ENCODE results near the gene CNTN4. TPM values are rescaled to one million over a fixed set of nuclear protein-coding genes. Genes with fewer than 3 reads are reported as not detected.
"Not testable (repeated sequence)": the region's sequence is repeated elsewhere in the genome, so short reads cannot be mapped to it uniquely, and the experiment has no call there.

CNTN4 gene
- total RNA-seq, 2 experiments from 2014 or later, result not detected

GRCh38 chr3:2526926-2527325, 428.3 kb downstream of the CNTN4 start:
- Mint-ChIP-seq H3K36me3 (ENCODE audit: low read depth) (no peaks in the 10 kb centered on the region), H3K4me1 (ENCODE audit: low read depth) (no peaks in the 10 kb centered on the region), H3K27me3 (no peaks in the 10 kb centered on the region), H3K4me3 (no peak overlapping the region), H3K27ac (no peak overlapping the region), H3K9me3 (no peaks in the 10 kb centered on the region)
- DNase-seq, result no peak
- POLR2A ChIA-PET, result no interaction called here
- CTCF ChIA-PET, result no interaction called here
- TF ChIP-seq CTCF (IDR thresholded peaks at IDR 0.05), result no peak
- intact Hi-C loops (cut with micrococcal nuclease), result no loop called here
- no peak for ATAC-seq

- ATAC-seq; H3K27ac Mint-ChIP-seq; H3K27me3 Mint-ChIP-seq; CTCF ChIA-PET; H3K4me3 Mint-ChIP-seq; DNase-seq; H3K9me3 Mint-ChIP-seq; H3K4me1 Mint-ChIP-seq (ENCODE audit: low read depth); H3K36me3 Mint-ChIP-seq (ENCODE audit: low read depth); POLR2A ChIA-PET; intact Hi-C loops (cut with micrococcal nuclease): not testable (repeated sequence)
Measured at GRCh38 chr3:2527328-2527727, 428.7 kb downstream of the CNTN4 start.

- H3K4me3 Mint-ChIP-seq; ATAC-seq; H3K27me3 Mint-ChIP-seq; H3K4me1 Mint-ChIP-seq (ENCODE audit: low read depth); H3K36me3 Mint-ChIP-seq (ENCODE audit: low read depth); POLR2A ChIA-PET; H3K9me3 Mint-ChIP-seq; DNase-seq; intact Hi-C loops (cut with micrococcal nuclease); H3K27ac Mint-ChIP-seq; CTCF ChIA-PET: not testable (repeated sequence)
Measured at GRCh38 chr3:2534767-2535166, 436.1 kb downstream of the CNTN4 start.

- ChIA-PET POLR2A (no interaction called here), CTCF (no interaction called here)
- Mint-ChIP-seq H3K4me1 (ENCODE audit: low read depth) (no peaks in the 10 kb centered on the region), H3K4me3 (no peak overlapping the region), H3K9me3 (peaks cover 5% of the 10 kb centered on the region), H3K36me3 (ENCODE audit: low read depth) (no peaks in the 10 kb centered on the region), H3K27ac (no peak overlapping the region), H3K27me3 (no peaks in the 10 kb centered on the region)
- intact Hi-C loops (cut with micrococcal nuclease), result no loop called here
- ATAC-seq (no peak), DNase-seq (no peak)
- no peak for TF ChIP-seq CTCF (IDR thresholded peaks at IDR 0.05)
Measured at GRCh38 chr3:2535206-2535605, 436.5 kb downstream of the CNTN4 start.

- no peak for DNase-seq
- intact Hi-C loops (cut with micrococcal nuclease), result no loop called here
- Mint-ChIP-seq H3K36me3 (ENCODE audit: low read depth) (no peaks in the 10 kb centered on the region), H3K27me3 (no peaks in the 10 kb centered on the region), H3K9me3 (peaks cover 5% of the 10 kb centered on the region), H3K4me3 (no peak overlapping the region), H3K4me1 (ENCODE audit: low read depth) (no peaks in the 10 kb centered on the region), H3K27ac (no peak overlapping the region)
- no peak for ATAC-seq
- POLR2A ChIA-PET, result no interaction called here
- no peak for TF ChIP-seq CTCF (IDR thresholded peaks at IDR 0.05)
- CTCF ChIA-PET, result no interaction called here
Measured at GRCh38 chr3:2536575-2536974, 437.9 kb downstream of the CNTN4 start.

GRCh38 chr3:2540115-2540514, 441.4 kb downstream of the CNTN4 start:
- no peak for TF ChIP-seq CTCF (IDR thresholded peaks at IDR 0.05)
- Mint-ChIP-seq H3K4me1 (ENCODE audit: low read depth) (no peaks in the 10 kb centered on the region), H3K36me3 (ENCODE audit: low read depth) (no peaks in the 10 kb centered on the region), H3K27ac (no peak overlapping the region), H3K27me3 (no peaks in the 10 kb centered on the region), H3K9me3 (peaks cover 3% of the 10 kb centered on the region), H3K4me3 (no peak overlapping the region)
- ChIA-PET CTCF (no interaction called here), POLR2A (no interaction called here)
- peak; percentile 11 for DNase-seq
- ATAC-seq, result no peak
- intact Hi-C loops (cut with micrococcal nuclease), result no loop called here
